ENCODE measurements around the gene XRN2.
A peak's percentile ranks its signal among the peaks of the same experiment; 100 is the strongest.

The XRN2 gene

DNA sequence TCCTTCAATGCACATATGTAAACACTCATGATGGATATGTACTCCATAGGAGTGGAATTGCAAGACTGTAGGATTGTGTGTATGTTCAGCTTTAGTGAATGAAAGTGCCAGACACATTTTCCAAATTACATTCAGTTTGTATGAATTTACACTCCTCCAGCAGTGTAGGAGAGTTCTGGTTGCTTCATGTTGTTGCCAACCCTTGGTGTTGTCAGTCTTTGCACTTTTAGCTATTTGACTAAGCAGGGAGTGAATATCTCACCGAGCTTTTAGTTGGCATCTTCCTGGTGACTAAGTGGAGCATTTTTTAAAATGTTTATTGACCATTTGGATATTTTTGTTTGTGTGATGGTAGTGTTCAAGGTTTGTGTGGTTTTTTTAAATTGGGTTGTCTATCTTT, 70.3 kb downstream of the XRN2 start:
- no peak for TF ChIP-seq POLR2A (IDR thresholded peaks at IDR 0.05; ENCODE audit: low read depth, low read length)
- no peak for TF ChIP-seq TAF1 (IDR thresholded peaks at IDR 0.05; ENCODE audit: borderline replicate concordance, low read depth, low read length)
- no peak for TF ChIP-seq POLR2AphosphoS5 (IDR thresholded peaks at IDR 0.05; ENCODE audit: low read depth, low read length)
- DNase-seq (ENCODE audit: insufficient read length) (no peak), FAIRE-seq (peak; percentile 9)

- DNase-seq (ENCODE audit: insufficient read length) (no peak), FAIRE-seq (no peak)
- no peak for TF ChIP-seq POLR2A (IDR thresholded peaks at IDR 0.05; ENCODE audit: low read depth, low read length)
- TF ChIP-seq POLR2AphosphoS5 (IDR thresholded peaks at IDR 0.05; ENCODE audit: low read depth, low read length), result no peak
- no peak for TF ChIP-seq TAF1 (IDR thresholded peaks at IDR 0.05; ENCODE audit: borderline replicate concordance, low read depth, low read length)
Measured at GRCh38 chr20:21376626-21377025, 73.5 kb downstream of the XRN2 start.

DNA sequence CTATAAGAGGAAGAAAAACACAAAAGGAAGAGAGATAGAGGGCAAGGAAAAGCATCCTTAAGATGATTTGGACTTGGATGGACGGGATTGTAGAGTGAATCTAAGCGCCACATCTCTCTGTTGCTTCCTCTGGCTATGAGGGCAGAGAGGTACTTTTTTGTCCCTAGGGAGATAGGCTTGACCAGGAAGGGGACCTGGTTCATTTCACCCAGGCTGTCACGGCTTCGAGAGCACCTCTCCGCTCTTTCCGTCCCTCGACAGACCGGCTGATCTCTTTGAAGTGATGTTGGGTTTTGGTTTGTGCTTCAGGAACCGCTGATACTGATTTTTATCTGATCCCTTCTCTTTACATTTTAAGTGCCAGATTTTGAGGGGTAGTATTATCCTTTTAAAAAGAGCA, 74.6 kb downstream of the XRN2 start:
- TF ChIP-seq TAF1 (IDR thresholded peaks at IDR 0.05; ENCODE audit: borderline replicate concordance, low read depth, low read length), result no peak
- TF ChIP-seq POLR2AphosphoS5 (IDR thresholded peaks at IDR 0.05; ENCODE audit: low read depth, low read length), result no peak
- no peak for TF ChIP-seq POLR2A (IDR thresholded peaks at IDR 0.05; ENCODE audit: low read depth, low read length)
- no peak for DNase-seq (ENCODE audit: insufficient read length)
- FAIRE-seq, result no peak

DNA sequence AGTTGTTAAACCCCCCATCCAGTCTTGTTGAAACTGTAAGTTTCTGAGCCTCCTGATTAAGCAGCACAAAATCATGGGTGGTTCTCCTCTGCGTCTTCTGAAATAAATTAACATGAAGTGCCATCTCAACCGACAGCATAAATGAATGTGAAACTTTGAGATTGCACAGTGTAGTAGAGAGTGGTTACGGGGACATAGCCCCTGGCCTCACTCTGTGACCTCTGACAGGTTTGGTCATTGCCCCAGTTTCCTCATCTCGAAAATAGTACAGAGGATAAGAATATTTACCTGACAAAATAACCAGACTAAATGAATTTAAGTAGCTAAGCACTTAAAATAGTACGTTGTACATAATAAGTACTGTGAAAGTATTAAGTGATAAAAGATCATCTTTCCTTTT, 75.1 kb downstream of the XRN2 start:
- no peak for DNase-seq (ENCODE audit: insufficient read length)
- no peak for TF ChIP-seq TAF1 (IDR thresholded peaks at IDR 0.05; ENCODE audit: borderline replicate concordance, low read depth, low read length)
- TF ChIP-seq POLR2A (IDR thresholded peaks at IDR 0.05; ENCODE audit: low read depth, low read length), result no peak
- no peak for TF ChIP-seq POLR2AphosphoS5 (IDR thresholded peaks at IDR 0.05; ENCODE audit: low read depth, low read length)

GRCh38 chr20:21380711-21381110, 77.6 kb downstream of the XRN2 start:
- TF ChIP-seq POLR2AphosphoS5 (IDR thresholded peaks at IDR 0.05; ENCODE audit: low read depth, low read length) (no peak), TAF1 (IDR thresholded peaks at IDR 0.05; ENCODE audit: borderline replicate concordance, low read depth, low read length) (no peak), POLR2A (IDR thresholded peaks at IDR 0.05; ENCODE audit: low read depth, low read length) (no peak)
- FAIRE-seq (no peak), DNase-seq (ENCODE audit: insufficient read length) (no peak)

More for the DNA sequence above, 75.1 kb downstream of the XRN2 start:
- no peak for FAIRE-seq

DNA sequence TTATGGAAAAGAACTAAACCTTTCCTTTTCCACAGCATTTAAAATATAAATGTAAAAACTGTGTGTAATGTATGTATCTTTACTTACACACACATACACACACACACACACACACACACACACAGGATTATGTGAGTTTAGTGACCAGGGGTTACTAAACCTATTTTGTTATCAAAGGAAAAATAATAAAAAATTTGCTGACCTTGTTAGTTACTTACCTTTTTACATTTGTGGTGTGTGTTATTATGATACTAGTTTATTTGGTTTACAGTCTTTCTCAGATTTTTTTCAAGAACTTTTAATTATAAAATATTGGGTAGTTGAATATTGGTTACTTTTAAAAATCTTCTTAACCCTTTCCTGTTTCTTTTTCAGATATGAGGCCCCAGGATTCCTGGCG, 78.5 kb downstream of the XRN2 start:
- FAIRE-seq (no peak), DNase-seq (ENCODE audit: insufficient read length) (no peak)
- TF ChIP-seq TAF1 (IDR thresholded peaks at IDR 0.05; ENCODE audit: borderline replicate concordance, low read depth, low read length), result no peak
- TF ChIP-seq POLR2AphosphoS5 (IDR thresholded peaks at IDR 0.05; ENCODE audit: low read depth, low read length), result no peak
- TF ChIP-seq POLR2A (IDR thresholded peaks at IDR 0.05; ENCODE audit: low read depth, low read length), result no peak

GRCh38 chr20:21384308-21384892, 81.3 kb downstream of the XRN2 start:
- FAIRE-seq (no peak), DNase-seq (ENCODE audit: insufficient read length) (no peak)
- no peak for TF ChIP-seq POLR2A (IDR thresholded peaks at IDR 0.05; ENCODE audit: low read depth, low read length)
- no peak for TF ChIP-seq POLR2AphosphoS5 (IDR thresholded peaks at IDR 0.05; ENCODE audit: low read depth, low read length)
- no peak for TF ChIP-seq TAF1 (IDR thresholded peaks at IDR 0.05; ENCODE audit: borderline replicate concordance, low read depth, low read length)

GRCh38 chr20:21386111-21386510, 83.0 kb downstream of the XRN2 start:
- TF ChIP-seq POLR2A (IDR thresholded peaks at IDR 0.05; ENCODE audit: low read depth, low read length), result no peak
- TF ChIP-seq POLR2AphosphoS5 (IDR thresholded peaks at IDR 0.05; ENCODE audit: low read depth, low read length), result no peak
- TF ChIP-seq TAF1 (IDR thresholded peaks at IDR 0.05; ENCODE audit: borderline replicate concordance, low read depth, low read length), result no peak
- FAIRE-seq, result no peak
- no peak for DNase-seq (ENCODE audit: insufficient read length)

GRCh38 chr20:21387528-21387927, 84.4 kb downstream of the XRN2 start:
- TF ChIP-seq POLR2AphosphoS5 (IDR thresholded peaks at IDR 0.05; ENCODE audit: low read depth, low read length) (no peak), TAF1 (IDR thresholded peaks at IDR 0.05; ENCODE audit: borderline replicate concordance, low read depth, low read length) (no peak), POLR2A (IDR thresholded peaks at IDR 0.05; ENCODE audit: low read depth, low read length) (no peak)
- FAIRE-seq (no peak), DNase-seq (ENCODE audit: insufficient read length) (no peak)

- TF ChIP-seq POLR2A (IDR thresholded peaks at IDR 0.05; ENCODE audit: low read depth, low read length) (no peak), TAF1 (IDR thresholded peaks at IDR 0.05; ENCODE audit: borderline replicate concordance, low read depth, low read length) (no peak), POLR2AphosphoS5 (IDR thresholded peaks at IDR 0.05; ENCODE audit: low read depth, low read length) (no peak)
- DNase-seq (ENCODE audit: insufficient read length) (no peak), FAIRE-seq (no peak)
Measured at GRCh38 chr20:21388566-21388965, 85.4 kb downstream of the XRN2 start.

DNA sequence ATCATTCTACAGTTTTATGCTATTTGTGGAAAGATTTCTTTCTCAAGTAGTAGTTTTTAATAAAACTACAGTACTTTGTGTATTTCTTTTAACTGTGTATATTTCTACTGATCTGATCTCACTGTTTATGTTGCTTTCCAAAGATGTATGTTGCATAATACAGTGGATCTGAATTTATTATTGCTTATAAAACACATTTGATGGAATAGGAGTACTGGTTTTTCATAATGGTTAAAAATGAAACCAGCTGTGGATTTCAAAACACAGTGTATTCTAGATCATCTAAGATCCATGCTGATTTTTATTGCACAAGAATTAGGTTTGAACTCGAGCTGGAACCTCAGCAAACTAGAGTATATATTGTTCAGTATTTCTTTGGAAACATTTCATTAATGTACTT, 86.2 kb downstream of the XRN2 start:
- FAIRE-seq (no peak), DNase-seq (ENCODE audit: insufficient read length) (no peak)
- TF ChIP-seq POLR2AphosphoS5 (IDR thresholded peaks at IDR 0.05; ENCODE audit: low read depth, low read length) (no peak), TAF1 (IDR thresholded peaks at IDR 0.05; ENCODE audit: borderline replicate concordance, low read depth, low read length) (no peak), POLR2A (IDR thresholded peaks at IDR 0.05; ENCODE audit: low read depth, low read length) (no peak)

- TF ChIP-seq POLR2A (IDR thresholded peaks at IDR 0.05; ENCODE audit: low read depth, low read length) (no peak), TAF1 (IDR thresholded peaks at IDR 0.05; ENCODE audit: borderline replicate concordance, low read depth, low read length) (no peak), POLR2AphosphoS5 (IDR thresholded peaks at IDR 0.05; ENCODE audit: low read depth, low read length) (no peak)
- DNase-seq (ENCODE audit: insufficient read length) (no peak), FAIRE-seq (no peak)
Measured at GRCh38 chr20:21390768-21391167, 87.6 kb downstream of the XRN2 start.
